Measurements from ENCODE around the gene TENM4. TPM values are rescaled to one million over a fixed set of nuclear protein-coding genes. Genes with fewer than 3 reads are reported as not detected.
A peak's percentile ranks its signal among the peaks of the same experiment; 100 is the strongest.

TENM4 gene
- polyA plus RNA-seq, 1 donor from 2014 or later = 16.8 TPM

DNA sequence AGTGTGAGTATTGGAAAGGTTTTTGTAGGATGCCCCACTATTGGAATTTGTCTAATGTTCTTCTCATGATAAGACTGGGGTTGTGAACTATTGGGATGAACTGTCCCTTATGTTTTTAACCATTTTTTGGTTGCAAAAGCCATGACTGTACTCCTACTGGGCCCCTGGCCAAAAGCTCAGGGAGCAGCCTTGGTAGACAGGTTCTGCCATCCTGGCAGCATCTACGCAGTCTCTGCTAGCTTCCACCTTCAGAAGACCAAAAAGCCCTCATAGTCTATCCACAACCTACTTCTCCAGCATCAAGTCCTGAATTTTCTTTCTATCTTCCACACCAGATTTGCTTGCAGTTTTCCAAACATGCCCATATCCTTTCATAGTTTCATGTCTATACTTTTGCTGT is 211.8 kb downstream of the TENM4 start:
- H3K4me2 ChIP-seq (ENCODE audit: low read length) = no peak overlapping the region
- H2AFZ ChIP-seq (ENCODE audit: low read depth, low read length) = no peak overlapping the region
- H3K79me2 ChIP-seq (replicated peaks; ENCODE audit: insufficient read depth, low read length) = no peaks in the 10 kb centered on the region
- no peak overlapping the region for H3K27ac ChIP-seq (ENCODE audit: low read length)
- no peak overlapping the region for H3K9ac ChIP-seq (ENCODE audit: low read length)
- H3K27me3 ChIP-seq (ENCODE audit: insufficient read depth, low read depth, low read length) = no peaks in the 10 kb centered on the region
- H3K9me2 ChIP-seq (ENCODE audit: insufficient read depth, low read length) = no peaks in the 10 kb centered on the region
- H3K36me3 ChIP-seq (ENCODE audit: insufficient read depth, low read length) = no peaks in the 10 kb centered on the region
- no peak overlapping the region for H3K4me3 ChIP-seq (ENCODE audit: low read length)
- TF ChIP-seq REST (IDR thresholded peaks at IDR 0.05; ENCODE audit: borderline replicate concordance) (no peak), SMC3 (conservative IDR thresholded peaks at IDR 0.05; ENCODE audit: poor library complexity) (no peak), TAF1 (IDR thresholded peaks at IDR 0.05; ENCODE audit: low read depth) (no peak), MXI1 (conservative IDR thresholded peaks at IDR 0.05; ENCODE audit: poor library complexity, severe bottlenecking) (no peak), EZH2 (IDR thresholded peaks at IDR 0.05; ENCODE audit: borderline replicate concordance, insufficient read depth, low read length, poor library complexity, severe bottlenecking) (no peak), EP300 (conservative IDR thresholded peaks at IDR 0.05; ENCODE audit: poor library complexity, severe bottlenecking) (no peak), POLR2AphosphoS5 (IDR thresholded peaks at IDR 0.05) (no peak), RAD21 (conservative IDR thresholded peaks at IDR 0.05) (no peak)
- TF ChIP-seq, protein P1, sequence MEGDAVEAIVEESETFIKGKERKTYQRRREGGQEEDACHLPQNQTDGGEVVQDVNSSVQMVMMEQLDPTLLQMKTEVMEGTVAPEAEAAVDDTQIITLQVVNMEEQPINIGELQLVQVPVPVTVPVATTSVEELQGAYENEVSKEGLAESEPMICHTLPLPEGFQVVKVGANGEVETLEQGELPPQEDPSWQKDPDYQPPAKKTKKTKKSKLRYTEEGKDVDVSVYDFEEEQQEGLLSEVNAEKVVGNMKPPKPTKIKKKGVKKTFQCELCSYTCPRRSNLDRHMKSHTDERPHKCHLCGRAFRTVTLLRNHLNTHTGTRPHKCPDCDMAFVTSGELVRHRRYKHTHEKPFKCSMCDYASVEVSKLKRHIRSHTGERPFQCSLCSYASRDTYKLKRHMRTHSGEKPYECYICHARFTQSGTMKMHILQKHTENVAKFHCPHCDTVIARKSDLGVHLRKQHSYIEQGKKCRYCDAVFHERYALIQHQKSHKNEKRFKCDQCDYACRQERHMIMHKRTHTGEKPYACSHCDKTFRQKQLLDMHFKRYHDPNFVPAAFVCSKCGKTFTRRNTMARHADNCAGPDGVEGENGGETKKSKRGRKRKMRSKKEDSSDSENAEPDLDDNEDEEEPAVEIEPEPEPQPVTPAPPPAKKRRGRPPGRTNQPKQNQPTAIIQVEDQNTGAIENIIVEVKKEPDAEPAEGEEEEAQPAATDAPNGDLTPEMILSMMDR (IDR thresholded peaks at IDR 0.05; ENCODE audit: poor library complexity, severe bottlenecking) = no peak
- no peaks in the 10 kb centered on the region for H3F3A ChIP-seq (ENCODE audit: insufficient read depth, low read length, poor library complexity, severe bottlenecking)
- no peaks in the 10 kb centered on the region for H4K20me1 ChIP-seq (ENCODE audit: insufficient read depth)
- H3K9me3 ChIP-seq (ENCODE audit: low read length) = no peaks in the 10 kb centered on the region

DNA sequence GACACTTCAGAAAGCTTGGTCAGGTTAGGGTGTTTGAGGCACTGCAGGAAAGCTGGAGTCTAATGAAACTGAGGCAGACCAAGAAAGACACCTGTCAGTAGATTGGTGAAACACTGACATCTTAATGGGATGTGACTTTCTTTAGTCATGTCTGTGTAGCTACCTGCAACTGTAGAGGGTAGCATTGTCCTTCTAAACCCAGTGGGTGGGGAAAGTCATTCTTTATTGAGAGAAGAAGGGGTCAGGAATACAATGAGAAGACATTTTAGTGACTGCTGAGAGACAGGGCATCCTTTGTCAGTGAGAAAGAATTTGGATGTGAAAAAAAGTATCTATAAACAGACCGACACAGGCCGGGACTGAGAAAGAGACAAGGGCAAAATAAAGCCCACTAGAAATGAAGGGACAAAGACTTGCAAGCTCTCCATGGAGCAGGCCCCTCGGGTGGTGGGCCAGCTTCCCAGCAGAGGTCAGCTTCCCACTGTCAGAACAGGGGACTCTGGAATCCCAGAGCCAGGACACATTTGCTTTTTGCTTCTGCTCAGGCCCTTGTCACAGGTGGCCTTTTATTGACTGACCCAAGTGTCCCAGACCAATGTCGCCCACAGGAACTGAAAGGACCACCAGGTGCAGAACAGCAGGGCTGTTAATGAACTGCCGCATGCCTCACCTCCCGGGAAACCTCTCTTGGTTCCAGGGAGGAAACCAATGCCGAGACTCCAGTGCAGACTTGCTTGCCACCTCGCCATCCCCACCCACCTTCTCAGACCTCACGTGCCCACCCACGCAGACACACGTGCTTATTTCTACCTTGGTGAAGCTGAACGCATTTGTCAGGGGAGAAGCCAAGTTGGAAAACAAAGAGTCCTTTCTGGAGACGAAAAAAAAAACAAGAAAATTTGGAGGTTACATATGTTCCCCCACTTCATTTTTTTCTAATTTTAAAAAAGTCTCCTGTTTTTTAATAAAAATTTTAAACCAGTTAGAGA is 212.8 kb downstream of the TENM4 start:
- H3K27me3 ChIP-seq (ENCODE audit: insufficient read depth, low read depth, low read length) = no peaks in the 10 kb centered on the region
- TF ChIP-seq RAD21 (conservative IDR thresholded peaks at IDR 0.05) (peak; percentile 69), EZH2 (IDR thresholded peaks at IDR 0.05; ENCODE audit: borderline replicate concordance, insufficient read depth, low read length, poor library complexity, severe bottlenecking) (no peak), MXI1 (conservative IDR thresholded peaks at IDR 0.05; ENCODE audit: poor library complexity, severe bottlenecking) (no peak), REST (IDR thresholded peaks at IDR 0.05; ENCODE audit: borderline replicate concordance) (no peak), TAF1 (IDR thresholded peaks at IDR 0.05; ENCODE audit: low read depth) (no peak), POLR2AphosphoS5 (IDR thresholded peaks at IDR 0.05) (no peak), EP300 (conservative IDR thresholded peaks at IDR 0.05; ENCODE audit: poor library complexity, severe bottlenecking) (peak; percentile 58), SMC3 (conservative IDR thresholded peaks at IDR 0.05; ENCODE audit: poor library complexity) (peak; percentile 55)
- TF ChIP-seq, protein P1 (IDR thresholded peaks at IDR 0.05; ENCODE audit: poor library complexity, severe bottlenecking) = peak; percentile 64
- no peaks in the 10 kb centered on the region for H3K9me3 ChIP-seq (ENCODE audit: low read length)
- no peak overlapping the region for H2AFZ ChIP-seq (ENCODE audit: low read depth, low read length)
- no peak overlapping the region for H3K4me2 ChIP-seq (ENCODE audit: low read length)
- H3F3A ChIP-seq (ENCODE audit: insufficient read depth, low read length, poor library complexity, severe bottlenecking) = no peaks in the 10 kb centered on the region
- H3K79me2 ChIP-seq (replicated peaks; ENCODE audit: insufficient read depth, low read length) = no peaks in the 10 kb centered on the region
- H4K20me1 ChIP-seq (ENCODE audit: insufficient read depth) = no peaks in the 10 kb centered on the region
- no peak overlapping the region for H3K9ac ChIP-seq (ENCODE audit: low read length)
- no peaks in the 10 kb centered on the region for H3K36me3 ChIP-seq (ENCODE audit: insufficient read depth, low read length)
- H3K27ac ChIP-seq (ENCODE audit: low read length) = no peak overlapping the region
- no peaks in the 10 kb centered on the region for H3K9me2 ChIP-seq (ENCODE audit: insufficient read depth, low read length)
- H3K4me3 ChIP-seq (ENCODE audit: low read length) = no peak overlapping the region
